GM21447 (cell line): ENCODE measurements around the gene AHNAK.

Source experiments
- ATAC-seq: cut with Tn5 transposase; IDR thresholded peaks from one replicate; pipeline ENCODE4 v1.9.1; 2021; ENCODE audit not compliant: unreplicated experiment

Gene AHNAK

DNA sequence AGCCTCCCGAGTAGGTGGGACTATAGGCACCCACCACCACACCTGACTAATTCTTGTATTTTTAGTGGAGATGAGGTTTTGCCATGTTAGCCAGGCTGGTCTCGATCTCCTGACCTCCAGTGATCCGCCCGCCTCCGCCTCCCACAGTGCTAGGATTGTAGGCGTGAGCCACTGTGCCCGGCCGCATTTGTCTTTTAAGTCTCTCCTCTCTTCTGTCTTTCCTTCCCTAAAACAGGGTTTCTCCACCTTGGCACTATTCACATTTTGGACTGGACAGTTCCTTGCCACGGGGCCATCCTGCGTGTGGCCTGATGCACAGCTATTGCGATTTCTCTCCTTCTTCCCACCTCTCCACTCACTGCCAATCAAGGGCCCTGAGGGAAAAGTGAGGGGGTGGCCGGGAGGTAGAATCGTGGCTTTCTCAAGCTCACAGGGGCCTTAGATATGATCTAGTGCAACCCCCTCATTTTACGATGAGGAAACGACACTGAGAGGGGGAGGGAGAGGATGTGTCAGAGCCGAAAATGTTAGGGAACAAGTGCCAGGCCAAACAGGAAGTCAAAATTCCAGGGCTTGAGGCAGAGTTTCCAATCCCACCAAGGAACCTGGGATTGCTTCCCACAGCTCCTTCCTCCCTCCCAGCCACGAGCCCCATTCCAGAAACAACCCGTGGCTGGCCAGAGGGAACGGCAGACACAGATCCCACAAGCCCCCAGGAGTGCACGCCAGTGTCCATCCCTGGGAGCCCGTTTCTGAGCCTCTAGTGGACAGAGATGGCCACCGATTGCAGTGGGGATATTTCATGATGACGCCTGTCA is 106.6 kb downstream of the AHNAK start:
- ATAC-seq: no peak

DNA sequence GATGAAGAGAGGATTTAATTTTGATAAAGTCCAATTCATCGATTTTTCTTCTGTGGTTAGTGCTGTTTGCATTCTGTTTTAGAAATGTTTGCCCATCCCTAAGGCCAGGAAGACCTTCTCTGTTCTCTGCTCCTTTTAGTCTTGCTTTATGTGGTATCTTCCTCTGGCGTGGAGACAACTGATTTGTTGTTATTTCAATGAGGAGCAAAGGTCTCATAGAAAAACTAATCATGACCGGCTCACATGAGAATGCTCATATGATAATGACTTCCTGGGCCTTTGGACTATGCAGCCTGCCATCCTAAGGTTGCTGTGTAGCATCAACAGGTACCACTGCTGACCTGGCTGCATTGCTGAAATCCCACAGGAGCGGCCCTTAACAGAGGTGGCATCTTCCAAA is 108.0 kb downstream of the AHNAK start:
- ATAC-seq: no peak

DNA sequence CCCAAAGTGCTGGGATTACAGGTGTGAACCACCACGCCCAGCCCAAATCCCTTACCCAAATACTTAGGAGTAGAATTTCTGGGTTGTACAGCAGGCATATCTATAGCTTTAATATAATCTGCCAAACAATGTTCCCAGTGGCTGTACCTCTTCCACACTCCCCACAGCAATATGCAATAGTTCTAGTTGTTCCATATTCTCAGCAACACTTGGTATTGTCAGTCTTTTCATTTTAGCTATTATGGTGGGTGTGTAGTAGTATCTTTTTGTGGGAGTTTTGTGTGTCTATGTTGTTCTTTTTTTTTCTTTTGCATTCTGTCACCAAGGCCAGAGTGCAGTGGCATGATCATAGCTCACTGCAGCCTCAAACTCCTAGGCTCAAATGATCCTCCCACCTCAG is 109.0 kb downstream of the AHNAK start:
- no peak for ATAC-seq

DNA sequence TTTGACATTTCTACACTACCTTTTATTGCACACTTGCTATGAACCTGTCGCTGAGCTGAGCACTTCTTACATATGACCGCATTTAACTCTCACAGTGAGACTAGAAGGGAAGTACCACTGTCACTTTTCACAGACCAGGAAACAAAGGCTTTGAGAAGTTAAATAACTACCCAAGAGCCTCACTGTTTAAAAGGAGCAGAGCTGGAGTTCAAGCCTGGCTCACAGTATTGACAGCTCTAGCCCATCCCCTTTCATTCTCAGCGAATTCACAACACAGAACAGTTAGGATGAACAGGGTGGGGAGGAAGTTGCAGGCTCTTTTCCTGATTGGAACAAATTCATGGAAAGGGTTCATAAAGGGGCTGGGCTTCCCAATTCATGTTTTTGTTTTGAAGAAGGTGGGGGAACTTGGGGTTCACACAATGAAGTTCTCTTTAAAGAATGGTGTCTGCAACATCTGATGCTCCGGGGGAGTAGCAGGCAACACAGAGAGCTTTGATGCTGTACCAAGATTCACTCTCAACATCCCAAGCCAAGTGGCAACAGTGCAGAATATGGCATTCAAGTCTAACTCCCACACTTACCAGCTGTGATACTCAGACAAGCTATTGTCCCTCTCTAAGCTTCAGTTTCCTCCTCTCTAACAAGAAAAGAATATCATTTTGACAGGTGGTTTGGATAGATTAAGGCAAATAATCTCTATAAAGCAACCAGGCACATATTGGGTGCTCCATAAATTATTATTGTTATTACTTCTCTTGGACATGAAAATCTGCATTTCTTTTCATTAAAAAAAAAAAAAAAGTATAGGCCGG is 110.6 kb downstream of the AHNAK start:
- no peak for ATAC-seq

DNA sequence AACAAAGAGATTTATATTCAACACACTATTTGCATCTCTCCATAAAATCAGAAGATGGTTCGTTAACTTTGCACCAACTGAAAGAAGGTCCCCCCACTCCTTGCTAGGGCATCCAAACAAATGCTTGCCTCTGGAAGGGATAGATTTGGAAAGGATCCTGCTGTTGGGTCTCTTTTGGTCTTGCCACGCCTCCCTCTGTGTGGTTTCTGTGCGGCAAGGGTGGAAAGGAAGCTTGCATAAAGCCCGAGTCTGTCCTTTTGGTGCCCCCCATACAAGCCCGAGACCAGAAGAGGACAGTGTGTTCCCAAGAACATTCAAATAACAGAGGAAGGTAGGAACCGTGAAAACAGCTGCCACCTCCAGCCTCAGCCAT is 112.7 kb downstream of the AHNAK start:
- no peak for ATAC-seq

DNA sequence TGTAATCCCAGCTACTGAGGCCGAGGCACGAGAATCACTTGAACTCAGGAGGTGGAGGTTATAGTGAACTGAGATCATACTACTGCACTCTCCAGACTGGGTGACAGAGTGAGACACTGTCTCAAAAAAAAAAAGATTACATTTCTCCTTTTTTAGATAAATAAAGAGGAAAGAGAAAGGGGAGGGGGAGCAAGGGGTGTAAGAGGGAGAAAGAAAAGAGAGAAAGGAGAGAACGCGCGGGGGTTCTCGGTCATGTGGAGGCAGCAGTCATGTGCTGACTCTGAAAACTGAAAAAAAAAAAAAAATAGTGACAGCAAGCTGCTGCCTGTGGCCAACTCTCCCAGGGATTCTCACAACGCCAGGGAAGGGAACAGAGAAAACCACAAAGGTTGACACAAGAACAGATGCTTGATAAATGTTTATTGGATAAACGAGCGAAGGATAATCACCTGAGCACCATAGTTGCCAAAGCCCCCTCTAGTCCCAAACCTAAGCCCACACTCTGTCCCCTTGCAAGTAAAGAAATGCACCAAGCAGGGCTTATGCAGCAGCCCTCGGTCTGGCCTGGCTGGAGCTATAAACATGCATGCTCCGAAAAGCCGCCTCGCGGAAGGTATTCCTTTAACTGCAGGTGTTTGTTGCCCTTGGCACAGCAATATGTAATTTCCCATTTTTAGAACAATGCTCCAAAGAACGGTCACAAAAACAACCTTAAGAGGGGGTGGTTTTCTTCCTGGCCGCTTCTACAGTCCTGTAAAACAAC is 113.3 kb downstream of the AHNAK start:
- ATAC-seq: no peak

DNA sequence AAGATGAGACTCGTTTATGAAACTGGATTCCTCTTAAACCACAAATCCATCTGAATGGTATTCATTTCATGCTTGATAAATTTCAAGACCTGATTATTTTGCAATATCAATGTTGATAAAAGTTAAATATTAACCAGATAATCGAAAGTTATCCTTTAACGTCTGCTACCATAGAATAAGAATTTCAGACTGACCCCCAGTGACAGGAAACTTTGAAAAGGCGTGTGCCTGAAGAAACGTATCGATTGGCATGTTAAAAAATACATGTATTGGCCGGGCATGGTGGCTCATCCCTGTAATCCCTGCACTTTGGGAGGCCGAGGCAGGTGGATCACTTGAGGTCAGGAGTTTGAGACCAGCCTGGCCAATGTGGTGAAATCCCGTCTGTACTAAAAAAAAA is 113.9 kb downstream of the AHNAK start:
- ATAC-seq: no peak

DNA sequence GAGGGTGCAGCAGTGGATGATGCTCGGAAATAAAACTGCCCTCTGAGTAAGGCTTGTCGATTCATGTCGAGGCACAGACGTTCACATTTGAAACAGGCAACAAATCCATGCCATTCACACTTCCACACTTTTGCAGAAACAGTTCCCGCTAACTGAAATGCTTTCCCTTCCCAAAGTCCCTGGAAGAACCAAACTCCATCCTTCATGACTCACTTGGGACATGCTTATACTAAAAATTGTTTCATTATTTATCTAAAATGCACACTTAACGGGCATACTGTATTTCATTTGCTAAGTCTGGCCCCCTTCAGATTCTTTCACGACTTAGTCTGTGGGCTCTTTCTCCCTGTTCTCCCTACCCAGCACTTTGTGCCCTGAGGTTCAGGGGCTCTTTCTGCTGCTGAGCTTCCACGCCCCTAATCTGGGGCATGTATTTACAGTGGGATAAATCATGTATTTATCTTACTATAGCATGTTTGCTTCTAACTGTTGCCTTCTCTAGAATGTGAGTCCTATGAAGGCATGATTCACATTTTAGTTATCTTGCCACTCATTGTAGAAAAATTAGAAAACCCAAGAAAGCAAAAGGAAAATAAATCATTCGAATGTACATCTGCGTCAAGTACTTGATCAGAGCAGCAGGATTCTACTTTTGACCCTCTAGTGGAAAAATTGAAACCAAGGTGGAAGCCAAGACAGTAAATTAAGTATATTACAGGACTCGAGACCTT is 115.3 kb downstream of the AHNAK start:
- ATAC-seq: no peak

DNA sequence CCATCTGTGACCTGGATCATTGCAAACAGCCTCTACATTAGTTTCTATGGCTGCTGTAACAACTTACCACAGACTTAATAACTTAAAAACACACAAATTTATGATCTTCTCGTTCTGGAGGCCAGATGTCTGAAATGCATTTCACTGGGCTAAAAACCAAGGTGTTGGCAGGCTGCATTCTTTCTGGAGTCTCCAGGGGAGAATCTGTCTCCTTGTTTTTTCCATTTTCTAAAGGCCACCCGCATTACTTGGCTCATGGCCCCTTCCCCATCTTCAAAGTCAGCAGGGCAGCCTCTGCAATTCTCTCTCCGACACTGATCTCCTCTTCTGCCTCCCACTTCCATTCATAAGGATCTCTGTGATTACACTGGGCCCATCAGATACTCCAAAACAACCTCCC is 116.2 kb downstream of the AHNAK start:
- ATAC-seq: no peak

DNA sequence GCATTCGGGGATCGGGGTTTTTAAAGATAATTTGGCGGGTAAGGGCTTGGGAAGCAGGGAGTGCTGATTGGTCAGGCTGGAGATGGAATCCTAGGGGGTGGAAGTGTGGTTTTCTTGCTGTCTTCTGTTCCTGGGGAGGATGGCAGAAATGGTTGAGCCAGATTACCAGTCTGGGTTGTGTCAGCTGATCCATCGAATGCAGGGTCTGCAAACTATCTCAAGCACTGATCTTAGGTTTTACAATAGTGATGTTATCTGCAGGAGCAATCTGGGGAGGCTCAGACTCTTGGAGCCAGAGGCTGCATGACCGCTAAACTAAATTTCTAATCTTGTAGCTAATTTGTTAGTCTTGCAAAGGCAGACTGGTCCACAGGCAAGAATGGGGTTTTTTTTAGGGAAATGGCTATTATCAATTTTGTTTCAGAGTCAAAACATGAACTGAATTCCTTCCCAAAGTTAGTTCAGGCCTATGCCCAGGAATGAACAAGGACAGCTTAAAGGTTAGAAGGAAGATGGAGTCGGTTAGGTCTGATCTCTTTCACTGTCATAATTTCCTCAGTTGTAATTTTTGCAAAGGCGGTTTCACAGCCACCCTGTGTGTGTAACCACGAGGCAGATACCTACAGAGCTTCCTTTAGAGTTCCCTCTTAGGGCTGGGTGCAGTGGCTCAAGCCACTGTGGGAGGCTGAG is 117.6 kb downstream of the AHNAK start:
- ATAC-seq: no peak

DNA sequence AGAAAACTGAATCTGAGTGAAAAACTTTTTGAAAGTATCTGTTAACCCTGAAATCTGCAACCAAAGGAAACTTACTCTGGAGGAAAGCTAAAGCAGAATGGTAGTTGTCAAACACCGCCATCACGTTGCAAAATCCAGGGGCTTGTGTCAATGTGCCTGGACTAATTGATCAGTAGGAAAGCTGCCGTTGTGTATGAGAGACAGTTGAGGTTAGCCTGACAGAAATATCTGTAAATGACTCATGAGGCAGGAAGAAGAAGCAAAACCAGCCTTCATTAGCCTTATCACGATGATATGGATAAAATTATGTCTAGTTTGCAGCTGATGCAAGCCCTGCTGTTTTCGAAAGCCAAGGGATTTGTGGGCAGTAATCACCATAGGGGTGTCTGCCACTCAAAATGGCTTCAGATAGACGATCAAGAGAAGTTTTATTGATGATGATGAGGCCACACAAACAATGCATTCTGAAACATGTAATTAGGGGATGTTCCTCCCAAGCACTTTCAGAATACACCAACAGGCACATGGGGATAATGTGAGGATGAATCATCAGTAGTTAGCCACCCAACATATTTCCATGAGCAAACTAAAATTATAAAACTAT is 118.9 kb downstream of the AHNAK start:
- ATAC-seq: no peak

DNA sequence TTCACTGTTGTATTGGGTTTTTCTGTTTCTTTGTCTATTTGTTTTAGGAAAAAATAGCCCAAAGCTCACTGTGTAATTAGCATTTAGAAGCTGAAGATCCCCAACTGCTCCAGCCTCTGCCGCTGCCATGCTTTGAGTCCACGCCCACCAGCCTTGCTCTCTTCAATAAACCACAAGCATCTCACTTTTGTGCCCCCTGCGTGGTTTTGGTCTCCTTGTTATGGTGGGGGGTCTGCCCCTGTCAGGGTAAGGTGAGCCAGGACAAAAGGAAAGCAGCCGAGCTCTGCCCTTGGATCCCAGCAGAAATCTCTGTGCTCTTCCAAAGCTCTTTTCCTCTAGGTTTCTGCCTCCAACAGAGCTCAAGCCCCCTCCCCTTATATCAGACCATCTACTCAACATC is 123.6 kb downstream of the AHNAK start:
- no peak for ATAC-seq

DNA sequence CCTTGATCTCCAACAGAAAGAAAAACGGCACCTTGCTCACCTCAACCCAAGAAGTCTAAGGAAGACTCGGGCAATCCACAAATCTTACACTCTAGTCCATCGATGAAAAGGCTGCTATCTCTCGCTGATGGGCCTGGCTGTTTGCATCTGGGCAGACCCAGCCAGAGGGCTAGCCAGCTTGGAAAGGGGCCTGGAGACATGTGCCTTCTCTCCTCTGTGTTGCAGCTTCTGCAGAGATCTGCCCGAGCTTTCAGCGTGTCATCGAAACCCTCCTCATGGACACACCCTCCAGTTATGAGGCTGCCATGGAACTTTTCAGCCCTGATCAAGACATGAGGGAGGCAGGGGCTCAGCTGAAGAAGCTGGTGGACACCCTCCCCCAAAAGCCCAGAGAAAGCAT is 124.6 kb downstream of the AHNAK start:
- ATAC-seq: no peak

DNA sequence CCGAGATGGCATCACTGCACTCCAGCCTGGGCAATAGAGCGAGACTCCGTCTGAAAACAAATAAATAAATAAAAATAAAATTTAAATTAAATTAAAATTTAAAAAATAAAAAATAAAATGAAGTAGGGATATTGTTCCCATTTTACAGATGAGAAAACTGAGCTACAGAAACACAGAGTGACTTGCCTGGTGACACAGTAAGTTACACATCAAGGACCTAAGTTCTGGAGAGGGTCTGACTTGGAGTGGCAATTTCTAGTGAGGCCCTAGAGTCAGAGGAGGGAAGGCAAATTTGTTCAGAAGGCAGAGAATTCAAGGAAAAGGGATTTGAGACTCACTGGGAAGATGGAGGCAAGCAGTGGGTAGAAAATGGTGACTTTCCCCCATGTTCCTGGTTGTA is 125.7 kb downstream of the AHNAK start:
- ATAC-seq: no peak

DNA sequence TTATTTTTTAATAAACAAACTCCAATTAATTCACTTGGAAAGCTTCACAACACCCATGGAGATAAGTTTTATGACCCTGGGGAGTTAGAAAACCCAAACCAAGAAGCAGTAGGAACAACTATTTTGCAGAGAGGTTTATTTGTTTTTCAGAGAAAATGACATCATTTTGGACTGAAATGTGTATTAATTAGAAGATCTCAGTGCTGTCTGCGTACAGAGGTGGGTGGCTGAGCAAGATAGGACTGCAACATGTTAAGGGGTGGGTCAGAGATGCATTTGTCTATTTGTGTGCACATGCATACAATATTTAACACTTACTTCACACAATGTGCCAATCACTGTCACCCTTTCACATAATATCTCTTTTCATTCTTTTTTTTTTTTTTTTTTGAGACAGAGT is 126.7 kb downstream of the AHNAK start:
- ATAC-seq: no peak

DNA sequence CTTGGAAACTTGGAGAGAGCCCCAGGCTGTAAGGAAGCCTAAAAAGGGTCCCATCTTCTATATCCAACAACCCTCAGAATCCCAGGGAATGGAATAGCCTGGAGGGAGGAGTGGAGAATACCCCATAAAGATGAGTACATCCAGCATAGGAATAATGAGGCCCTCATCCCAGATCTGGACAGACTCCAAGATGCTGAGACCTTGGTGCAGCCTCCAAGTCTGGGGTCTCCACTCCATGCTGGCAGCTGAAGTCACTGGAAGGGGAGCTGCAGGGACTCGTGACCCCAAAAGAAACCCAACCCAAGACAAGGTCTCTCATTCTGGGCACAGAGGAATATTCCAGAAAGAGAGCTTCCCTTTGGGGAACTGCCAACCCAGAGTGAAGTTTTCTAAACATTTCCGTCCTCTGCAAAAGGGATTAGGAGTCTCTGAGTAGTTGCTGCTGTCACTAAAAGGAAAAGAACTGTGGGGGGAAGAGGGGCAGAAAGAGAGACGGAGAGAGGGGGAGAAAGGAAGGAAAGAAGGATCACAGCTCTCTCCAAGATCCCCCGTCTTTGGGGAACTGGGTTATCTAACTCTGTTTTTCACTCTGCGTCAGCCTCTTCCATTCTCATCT is 127.2 kb downstream of the AHNAK start:
- ATAC-seq: no peak

DNA sequence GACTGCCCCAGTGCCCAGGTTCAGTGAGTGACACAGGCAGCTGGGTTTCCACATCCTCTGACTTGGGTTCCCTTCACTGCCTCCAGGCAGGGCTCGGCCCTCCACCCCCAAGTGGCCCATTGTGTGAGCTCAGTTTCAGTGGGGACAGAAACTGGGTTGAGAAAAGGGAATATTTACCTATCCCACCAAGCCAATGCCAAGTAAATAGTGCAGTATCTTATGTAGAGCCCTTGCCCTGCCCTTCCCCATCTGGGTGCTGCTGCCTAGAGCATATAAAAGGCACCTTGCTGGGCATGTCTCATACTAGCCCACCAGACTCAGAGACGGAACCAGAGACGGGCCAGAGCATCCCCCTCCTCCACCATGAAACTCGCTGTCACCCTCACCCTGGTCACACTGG is 127.9 kb downstream of the AHNAK start, which contains the start of gene SCGB1A1:
TSS of gene SCGB1A1 (plus strand) at position 301 of the 400 bp plus-strand sequence. CDS start at position 364, 63 bp downstream.
- ATAC-seq: no peak

DNA sequence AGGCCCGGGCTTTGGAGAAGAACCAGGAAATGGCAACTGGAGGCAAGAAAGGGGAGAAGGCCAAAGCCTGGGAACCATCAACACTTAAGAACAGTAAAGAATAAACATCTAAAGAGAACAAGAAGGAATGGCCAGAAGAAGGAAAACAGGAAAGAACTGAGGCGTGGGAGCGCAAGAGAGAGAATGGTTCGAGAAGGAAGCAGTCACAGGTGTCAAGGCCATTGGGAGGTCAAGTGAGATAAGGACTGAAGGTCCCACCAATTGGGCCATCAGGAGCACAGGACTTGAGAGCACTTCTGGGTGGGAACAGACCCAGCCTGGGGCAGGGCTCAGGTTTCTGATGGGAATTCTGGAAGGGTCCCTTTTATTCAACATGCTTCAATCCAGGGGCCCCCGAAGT is 128.5 kb downstream of the AHNAK start:
- ATAC-seq: no peak

DNA sequence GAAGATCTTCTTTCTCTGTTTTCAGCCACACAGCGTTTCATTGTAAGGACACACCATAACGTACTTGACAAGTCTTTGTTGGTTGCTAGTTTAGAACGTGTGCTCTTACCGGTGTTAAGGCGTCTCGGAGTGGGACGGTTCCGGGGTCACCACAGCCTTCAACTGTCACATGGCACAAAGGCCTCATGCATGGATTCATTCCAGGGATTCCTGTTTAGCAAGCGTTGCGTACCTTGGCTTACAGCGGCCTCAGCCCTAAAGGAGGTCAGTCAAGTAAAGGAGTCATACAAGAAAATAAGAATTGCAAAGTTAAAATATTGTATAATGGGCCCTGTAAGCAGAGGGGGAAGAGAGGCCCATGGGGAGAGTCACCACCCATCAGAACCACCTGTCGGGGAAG is 130.0 kb downstream of the AHNAK start:
- ATAC-seq: no peak
